ENCODE data around the gene CXorf51B. TPM values are rescaled to one million over a fixed set of nuclear protein-coding genes. Genes with fewer than 3 reads are reported as not detected.
"Not testable (repeated sequence)": the region's sequence is repeated elsewhere in the genome, so short reads cannot be mapped to it uniquely, and the experiment has no call there.

CXorf51B gene
- total RNA-seq: not detected

GRCh38 chrX:146809471-146809870, at the start of gene CXorf51B:
Gene CXorf51B (plus strand): TSS chrX:146809771. CDS start chrX:146809792, 21 bp downstream.
- not testable (repeated sequence) for H3K27ac ChIP-seq (ENCODE audit: low read depth, low read length); H3K4me1 ChIP-seq (ENCODE audit: control insufficient read depth in 3 of 3, insufficient read depth in 3 of 3, low read length in 3 of 3); H3K4me3 ChIP-seq (ENCODE audit: low read length in 3 of 3); H3K9me3 ChIP-seq (ENCODE audit: control insufficient read depth in 3 of 3, low read length in 3 of 3); H3K36me3 ChIP-seq (ENCODE audit: control insufficient read depth in 3 of 3, insufficient read depth in 3 of 3, low read length in 3 of 3); H3K9ac ChIP-seq (ENCODE audit: low read depth in 1 of 3, low read length in 3 of 3); H3K27me3 ChIP-seq (ENCODE audit: control insufficient read depth in 3 of 3, insufficient read depth in 3 of 3, low read length in 3 of 3)

GRCh38 chrX:146814644-146815043, 5.1 kb downstream of the CXorf51B start, which contains the start of gene CXorf51A:
Gene CXorf51A (minus strand): TSS chrX:146814744. CDS start chrX:146814723, 21 bp downstream.
- H3K9ac ChIP-seq (ENCODE audit: low read depth in 1 of 3, low read length in 3 of 3); H3K4me3 ChIP-seq (ENCODE audit: low read length in 3 of 3); H3K4me1 ChIP-seq (ENCODE audit: control insufficient read depth in 3 of 3, insufficient read depth in 3 of 3, low read length in 3 of 3); H3K36me3 ChIP-seq (ENCODE audit: control insufficient read depth in 3 of 3, insufficient read depth in 3 of 3, low read length in 3 of 3); H3K27me3 ChIP-seq (ENCODE audit: control insufficient read depth in 3 of 3, insufficient read depth in 3 of 3, low read length in 3 of 3); H3K9me3 ChIP-seq (ENCODE audit: control insufficient read depth in 3 of 3, low read length in 3 of 3); H3K27ac ChIP-seq (ENCODE audit: low read depth, low read length): not testable (repeated sequence)

- H3K4me1 ChIP-seq (ENCODE audit: control insufficient read depth in 3 of 3, insufficient read depth in 3 of 3, low read length in 3 of 3): no peaks in the 10 kb centered on the region
- no peaks in the 10 kb centered on the region for H3K9me3 ChIP-seq (ENCODE audit: control insufficient read depth in 3 of 3, low read length in 3 of 3)
- no peak overlapping the region for H3K9ac ChIP-seq (ENCODE audit: low read depth in 1 of 3, low read length in 3 of 3)
- no peak overlapping the region for H3K4me3 ChIP-seq (ENCODE audit: low read length in 3 of 3)
- H3K36me3 ChIP-seq (ENCODE audit: control insufficient read depth in 3 of 3, insufficient read depth in 3 of 3, low read length in 3 of 3): no peaks in the 10 kb centered on the region
- H3K27ac ChIP-seq (ENCODE audit: low read depth, low read length): no peak overlapping the region
- no peaks in the 10 kb centered on the region for H3K27me3 ChIP-seq (ENCODE audit: control insufficient read depth in 3 of 3, insufficient read depth in 3 of 3, low read length in 3 of 3)
These were observed 22.4 kb downstream of the CXorf51B start for GRCh38 chrX:146831994-146832393.

GRCh38 chrX:146854281-146854680, 44.7 kb downstream of the CXorf51B start:
- H3K27ac ChIP-seq (ENCODE audit: low read depth, low read length): no peak overlapping the region
- no peak overlapping the region for H3K9ac ChIP-seq (ENCODE audit: low read depth in 1 of 3, low read length in 3 of 3)
- H3K4me1 ChIP-seq (ENCODE audit: control insufficient read depth in 3 of 3, insufficient read depth in 3 of 3, low read length in 3 of 3): no peaks in the 10 kb centered on the region
- no peaks in the 10 kb centered on the region for H3K36me3 ChIP-seq (ENCODE audit: control insufficient read depth in 3 of 3, insufficient read depth in 3 of 3, low read length in 3 of 3)
- no peak overlapping the region for H3K4me3 ChIP-seq (ENCODE audit: low read length in 3 of 3)
- no peaks in the 10 kb centered on the region for H3K9me3 ChIP-seq (ENCODE audit: control insufficient read depth in 3 of 3, low read length in 3 of 3)
- no peaks in the 10 kb centered on the region for H3K27me3 ChIP-seq (ENCODE audit: control insufficient read depth in 3 of 3, insufficient read depth in 3 of 3, low read length in 3 of 3)

Other genes starting within 250 kb of the CXorf51B start
- gene CXorf51A, start 5.0 kb downstream of the CXorf51B start, total RNA-seq: not detected

Measured in skeletal muscle tissue (tissue), 4 donors.